Lower lobe of right lung (tissue), 2 donors: Measurements from ENCODE around the gene ZAR1L. TPM values are rescaled to one million over a fixed set of nuclear protein-coding genes. Genes with fewer than 3 reads are reported as not detected.
A peak's percentile ranks its signal among the peaks of the same experiment; 100 is the strongest.
"Not testable (repeated sequence)": the region's sequence is repeated elsewhere in the genome, so short reads cannot be mapped to it uniquely, and the experiment has no call there.

Experiments
- ATAC-seq, 2 donors: fragments of 200-7000 bp; cut with Tn5 transposase; one replicate each; pipeline ENCODE4 v1.9.1; 2020 to 2022; ENCODE audit warnings: mild to moderate bottlenecking in 2 of 2, moderate library complexity in 2 of 2
- DNase-seq: peaks from one replicate; pipeline ENCODE4 v3.0.0-alpha.2; 2020
- H3K27ac ChIP-seq: fragments of 200-600 bp; one replicate; pipeline ENCODE4 v1.8.0; 2022
- H3K27me3 ChIP-seq: fragments of 200-600 bp; one replicate; pipeline ENCODE4 v1.8.0; 2022; ENCODE audit warnings: low read depth
- H3K36me3 ChIP-seq: fragments of 200-600 bp; one replicate; pipeline ENCODE4 v1.8.0; 2022; ENCODE audit warnings: mild to moderate bottlenecking
- H3K4me1 ChIP-seq: fragments of 200-600 bp; one replicate; pipeline ENCODE4 v1.8.0; 2022
- H3K4me3 ChIP-seq: fragments of 200-600 bp; one replicate; pipeline ENCODE4 v1.8.0; 2022; ENCODE audit warnings: mild to moderate bottlenecking
- H3K9me3 ChIP-seq: fragments of 200-600 bp; one replicate; pipeline ENCODE4 v1.8.0; 2022
- intact Hi-C: fragments of 100-400 bp; cut with DNase I; formaldehyde crosslinking; loops from one replicate; pipeline ENCODE4 v1.11.0; 2022
- long read RNA-seq: library from polyadenylated mRNA; unstranded; transcript quantifications from one replicate; pipeline ENCODE4 v2.0.0, GENCODE V29; 2021
- total RNA-seq: library from RNA; stranded (reverse); fragmentation: NEBNext Ultra II Directional; extraction: Animal tissue kit (Norgen Biotek cat#: 25700); gene quantifications from one replicate; pipeline ENCODE4 v1.2.1, GENCODE V29; 2021
- TF ChIP-seq, protein P1 (sequence below): fragments of 200-600 bp; IDR thresholded peaks from one replicate; pipeline ENCODE4 v1.8.0; 2022; ENCODE audit warnings: antibody characterized with exemption, mild to moderate bottlenecking
- donor health status: DM: no; HTN: yes; CAD: no; lungs with severe emphysema.

Gene ZAR1L, protein sequence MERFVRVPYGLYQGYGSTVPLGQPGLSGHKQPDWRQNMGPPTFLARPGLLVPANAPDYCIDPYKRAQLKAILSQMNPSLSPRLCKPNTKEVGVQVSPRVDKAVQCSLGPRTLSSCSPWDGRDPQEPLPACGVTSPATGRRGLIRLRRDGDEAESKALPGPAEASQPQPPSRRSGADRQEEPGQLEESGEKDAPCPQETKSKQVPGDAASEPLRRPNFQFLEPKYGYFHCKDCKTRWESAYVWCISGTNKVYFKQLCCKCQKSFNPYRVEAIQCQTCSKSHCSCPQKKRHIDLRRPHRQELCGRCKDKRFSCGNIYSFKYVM
- not detected for total RNA-seq
- long read RNA-seq: 0 reads

DNA sequence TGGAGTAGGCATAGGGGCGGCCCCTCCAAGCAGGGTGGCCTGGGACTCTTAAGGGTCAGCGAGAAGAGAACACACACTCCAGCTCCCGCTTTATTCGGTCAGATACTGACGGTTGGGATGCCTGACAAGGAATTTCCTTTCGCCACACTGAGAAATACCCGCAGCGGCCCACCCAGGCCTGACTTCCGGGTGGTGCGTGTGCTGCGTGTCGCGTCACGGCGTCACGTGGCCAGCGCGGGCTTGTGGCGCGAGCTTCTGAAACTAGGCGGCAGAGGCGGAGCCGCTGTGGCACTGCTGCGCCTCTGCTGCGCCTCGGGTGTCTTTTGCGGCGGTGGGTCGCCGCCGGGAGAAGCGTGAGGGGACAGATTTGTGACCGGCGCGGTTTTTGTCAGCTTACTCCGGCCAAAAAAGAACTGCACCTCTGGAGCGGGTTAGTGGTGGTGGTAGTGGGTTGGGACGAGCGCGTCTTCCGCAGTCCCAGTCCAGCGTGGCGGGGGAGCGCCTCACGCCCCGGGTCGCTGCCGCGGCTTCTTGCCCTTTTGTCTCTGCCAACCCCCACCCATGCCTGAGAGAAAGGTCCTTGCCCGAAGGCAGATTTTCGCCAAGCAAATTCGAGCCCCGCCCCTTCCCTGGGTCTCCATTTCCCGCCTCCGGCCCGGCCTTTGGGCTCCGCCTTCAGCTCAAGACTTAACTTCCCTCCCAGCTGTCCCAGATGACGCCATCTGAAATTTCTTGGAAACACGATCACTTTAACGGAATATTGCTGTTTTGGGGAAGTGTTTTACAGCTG, at the start of gene ZAR1L, which contains the start of gene BRCA2:
ZAR1L (minus strand) TSS at position 126 of the 790 bp plus-strand sequence. CDS start 3,438 bp downstream, outside the sequence.
BRCA2 (plus strand) TSS at position 271 of the 790 bp plus-strand sequence. CDS start 953 bp downstream, outside the sequence.
- intact Hi-C loops: loop anchor here (10.0 kb wide), 1 partner anchor 401 kb away; no protein-coding TSS in a partner anchor
- DNase-seq (peak; percentile 96), ATAC-seq (peak; percentile 98 to 99)
- Histone ChIP-seq H3K27ac (peak within 1 kb of the TSS; percentile 97), H3K4me1 (no peaks in the 10 kb centered on the region), H3K27me3 (no peaks in the 10 kb centered on the region), H3K36me3 (no peaks in the 10 kb centered on the region), H3K9me3 (no peaks in the 10 kb centered on the region), H3K4me3 (peak within 1 kb of the TSS; percentile 91)
- TF ChIP-seq, protein P1, sequence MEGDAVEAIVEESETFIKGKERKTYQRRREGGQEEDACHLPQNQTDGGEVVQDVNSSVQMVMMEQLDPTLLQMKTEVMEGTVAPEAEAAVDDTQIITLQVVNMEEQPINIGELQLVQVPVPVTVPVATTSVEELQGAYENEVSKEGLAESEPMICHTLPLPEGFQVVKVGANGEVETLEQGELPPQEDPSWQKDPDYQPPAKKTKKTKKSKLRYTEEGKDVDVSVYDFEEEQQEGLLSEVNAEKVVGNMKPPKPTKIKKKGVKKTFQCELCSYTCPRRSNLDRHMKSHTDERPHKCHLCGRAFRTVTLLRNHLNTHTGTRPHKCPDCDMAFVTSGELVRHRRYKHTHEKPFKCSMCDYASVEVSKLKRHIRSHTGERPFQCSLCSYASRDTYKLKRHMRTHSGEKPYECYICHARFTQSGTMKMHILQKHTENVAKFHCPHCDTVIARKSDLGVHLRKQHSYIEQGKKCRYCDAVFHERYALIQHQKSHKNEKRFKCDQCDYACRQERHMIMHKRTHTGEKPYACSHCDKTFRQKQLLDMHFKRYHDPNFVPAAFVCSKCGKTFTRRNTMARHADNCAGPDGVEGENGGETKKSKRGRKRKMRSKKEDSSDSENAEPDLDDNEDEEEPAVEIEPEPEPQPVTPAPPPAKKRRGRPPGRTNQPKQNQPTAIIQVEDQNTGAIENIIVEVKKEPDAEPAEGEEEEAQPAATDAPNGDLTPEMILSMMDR: peak; percentile 6

DNA sequence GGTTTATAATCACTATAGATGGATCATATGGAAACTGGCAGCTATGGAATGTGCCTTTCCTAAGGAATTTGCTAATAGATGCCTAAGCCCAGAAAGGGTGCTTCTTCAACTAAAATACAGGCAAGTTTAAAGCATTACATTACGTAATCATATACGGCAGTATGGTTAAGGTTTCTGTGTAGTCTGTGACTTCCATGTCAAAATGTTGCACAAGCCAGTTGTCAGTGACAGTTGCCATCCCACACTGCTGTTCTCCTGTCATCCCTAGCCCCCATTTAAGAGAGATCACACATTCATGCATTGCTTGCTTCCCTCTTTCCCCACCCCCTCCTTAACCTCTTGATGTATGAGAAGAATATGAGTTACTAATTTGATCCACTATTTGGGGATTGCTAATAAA, 47.4 kb upstream of the ZAR1L start:
- intact Hi-C loops: no loop called here
- DNase-seq: no peak
- Histone ChIP-seq H3K36me3 (no peaks in the 10 kb centered on the region), H3K9me3 (no peaks in the 10 kb centered on the region), H3K27me3 (no peaks in the 10 kb centered on the region), H3K4me3 (no peak overlapping the region), H3K4me1 (no peaks in the 10 kb centered on the region), H3K27ac (no peak overlapping the region)
- TF ChIP-seq, protein P1: no peak
- no peak for ATAC-seq

DNA sequence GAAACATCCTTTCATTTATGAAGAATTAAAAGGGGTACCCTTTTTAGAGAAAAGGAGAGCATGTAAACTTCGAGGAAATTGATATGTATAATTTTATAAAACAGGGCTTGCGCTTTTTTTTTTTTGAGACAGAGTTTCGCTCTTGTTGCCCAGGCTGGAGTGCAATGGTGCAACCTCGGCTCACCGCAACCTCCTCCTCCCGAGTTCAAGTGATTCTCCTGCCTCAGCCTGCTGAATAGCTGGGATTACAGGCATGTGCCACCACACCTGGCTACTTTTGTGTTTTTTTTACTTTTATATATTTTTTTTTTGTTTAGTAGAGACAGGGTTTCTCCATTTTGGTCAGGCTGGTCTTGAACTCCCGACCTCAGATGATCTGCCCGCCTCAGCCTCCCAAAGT, 40.8 kb upstream of the ZAR1L start:
- ATAC-seq, DNase-seq, H3K4me3 ChIP-seq, H3K9me3 ChIP-seq, H3K27me3 ChIP-seq, intact Hi-C loops, H3K27ac ChIP-seq, H3K36me3 ChIP-seq, H3K4me1 ChIP-seq: not testable (repeated sequence)

DNA sequence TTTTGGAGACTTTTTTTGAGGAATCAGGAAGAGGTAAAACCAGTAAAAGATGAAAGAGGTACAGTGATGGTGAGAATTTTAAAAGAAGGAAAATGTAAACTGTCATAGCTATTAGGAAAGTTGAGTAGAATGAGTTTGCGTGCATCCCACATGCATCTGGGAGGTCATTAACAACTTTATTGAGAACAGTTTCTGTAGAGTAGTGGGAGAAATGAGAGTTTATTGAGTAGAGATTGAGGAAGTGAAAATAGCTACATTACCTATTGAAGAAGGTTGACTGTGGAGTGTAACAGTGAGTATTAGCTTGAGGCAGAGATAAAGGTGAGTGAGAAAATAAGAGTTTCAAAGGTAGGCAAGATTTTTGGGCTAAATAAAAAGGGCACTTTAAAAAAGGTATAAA, 38.9 kb upstream of the ZAR1L start:
- Histone ChIP-seq H3K4me3 (no peak overlapping the region), H3K27ac (no peak overlapping the region), H3K27me3 (no peaks in the 10 kb centered on the region), H3K36me3 (no peaks in the 10 kb centered on the region), H3K4me1 (no peaks in the 10 kb centered on the region), H3K9me3 (no peaks in the 10 kb centered on the region)
- TF ChIP-seq, protein P1: no peak
- intact Hi-C loops: no loop called here
- ATAC-seq (no peak), DNase-seq (no peak)

DNA sequence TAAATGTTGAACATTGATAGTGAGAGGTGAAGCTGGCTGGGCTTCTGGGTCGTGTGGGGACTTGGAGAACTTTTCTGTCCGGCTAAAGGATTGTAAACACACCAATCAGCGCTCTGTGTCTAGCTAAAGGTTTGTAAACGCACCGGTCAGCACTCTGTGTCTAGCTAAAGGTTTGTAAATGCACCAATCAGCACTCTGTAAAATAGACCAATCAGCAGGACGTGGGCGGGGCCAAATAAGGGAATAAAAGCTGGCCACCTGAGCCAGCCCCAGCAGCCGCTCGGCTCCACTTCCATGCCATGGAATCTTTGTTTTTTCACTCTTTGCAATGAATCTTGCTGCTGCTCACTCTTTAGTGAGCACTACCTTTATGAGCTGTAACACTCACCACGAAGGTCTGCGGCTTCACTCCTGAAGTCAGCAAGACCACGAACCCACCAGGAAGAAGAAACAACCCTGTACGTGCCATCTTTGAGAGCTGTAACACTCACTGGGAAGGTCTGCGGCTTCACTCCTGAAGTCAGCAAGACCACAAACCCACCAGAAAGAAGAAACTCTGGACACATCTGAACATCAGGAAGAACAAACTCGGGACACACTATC, 35.8 kb upstream of the ZAR1L start:
- H3K36me3 ChIP-seq, H3K4me3 ChIP-seq, DNase-seq, intact Hi-C loops, H3K27me3 ChIP-seq, ATAC-seq, H3K4me1 ChIP-seq, H3K9me3 ChIP-seq, H3K27ac ChIP-seq: not testable (repeated sequence)

DNA sequence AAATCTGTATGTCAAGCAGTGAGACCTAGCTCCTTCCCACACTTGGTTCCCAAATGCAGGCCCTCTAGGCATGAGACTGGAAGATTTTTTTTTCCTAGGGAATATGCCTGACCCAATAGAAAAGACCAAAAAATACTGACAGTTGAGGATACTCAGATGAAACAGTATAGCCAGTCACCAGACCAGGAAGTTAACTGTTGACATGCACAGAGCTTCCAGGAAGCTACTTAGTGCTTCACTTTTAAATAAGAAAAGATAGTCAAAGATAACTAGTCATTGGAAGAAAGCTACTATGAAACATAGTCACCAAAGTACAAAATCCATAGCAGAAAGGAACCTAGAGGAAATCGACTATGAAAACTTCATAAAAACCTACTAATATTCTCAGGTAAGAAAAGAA, 32.5 kb upstream of the ZAR1L start:
- Histone ChIP-seq H3K27ac (no peak overlapping the region), H3K36me3 (no peaks in the 10 kb centered on the region), H3K9me3 (no peaks in the 10 kb centered on the region), H3K4me3 (no peak overlapping the region), H3K4me1 (no peaks in the 10 kb centered on the region), H3K27me3 (no peaks in the 10 kb centered on the region)
- intact Hi-C loops: no loop called here
- ATAC-seq (no peak), DNase-seq (no peak)
- TF ChIP-seq, protein P1: no peak
